GM13977 (cell line): ENCODE measurements around the gene MAJIN.

Experiments
- DNase-seq: peaks from one replicate; pipeline ENCODE4 v3.0.0; 2012; ENCODE audit warnings: low spot score
- in situ Hi-C: fragments of 300-500 bp; cut with MboI; formaldehyde crosslinking; loops from one replicate; pipeline ENCODE4 v1.12.0; 2022; ENCODE audit warnings: low sequenced_read_pairs, low pct_unique_long_range_greater_than_20kb, mixed read lengths, inconsistent platforms; ENCODE audit not compliant: unreplicated experiment
- TF ChIP-seq, protein P1 (sequence below): IDR thresholded peaks from 2 replicates; pipeline ENCODE4 v1.5.1; 2012; ENCODE audit warnings: mild to moderate bottlenecking, control low read depth; ENCODE audit not compliant: insufficient read depth; ENCODE audit errors: extremely low read depth, missing control alignments

Gene MAJIN

DNA sequence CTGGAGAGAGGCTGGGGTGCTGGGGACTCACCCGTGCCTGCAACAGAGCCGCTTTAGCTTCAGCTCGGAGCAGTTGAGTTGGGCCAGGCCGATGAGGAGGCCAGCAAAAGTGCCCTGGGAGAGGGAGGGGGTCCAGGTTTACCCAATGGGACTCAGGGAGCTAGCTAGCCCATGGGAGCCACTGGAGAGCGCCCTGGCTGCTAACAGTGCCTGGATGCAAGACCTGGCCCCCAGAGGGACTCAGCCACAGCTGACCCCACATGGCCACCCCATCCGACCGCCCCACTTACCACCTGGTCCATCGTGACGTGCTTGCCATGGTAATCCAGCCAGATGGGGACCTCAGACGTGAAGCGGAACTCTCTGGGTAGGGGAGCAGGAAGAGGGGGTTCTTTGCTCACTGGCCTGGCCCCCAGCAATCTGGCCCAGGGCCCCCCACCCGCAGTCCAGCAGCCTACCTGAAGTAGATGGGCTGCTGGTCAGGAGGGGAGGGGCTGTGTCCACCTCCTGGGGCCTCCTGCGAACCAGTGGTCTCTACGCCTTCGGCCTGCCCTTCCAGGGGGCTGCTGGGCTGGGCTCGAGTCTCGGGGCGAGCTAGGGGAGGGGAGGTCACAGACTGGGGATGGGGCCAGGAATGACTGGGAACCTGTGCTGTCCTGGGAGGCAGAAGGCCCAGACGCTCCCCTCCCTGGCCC, 74.4 kb downstream of the MAJIN start:
- DNase-seq: no peak
- TF ChIP-seq, protein P1, sequence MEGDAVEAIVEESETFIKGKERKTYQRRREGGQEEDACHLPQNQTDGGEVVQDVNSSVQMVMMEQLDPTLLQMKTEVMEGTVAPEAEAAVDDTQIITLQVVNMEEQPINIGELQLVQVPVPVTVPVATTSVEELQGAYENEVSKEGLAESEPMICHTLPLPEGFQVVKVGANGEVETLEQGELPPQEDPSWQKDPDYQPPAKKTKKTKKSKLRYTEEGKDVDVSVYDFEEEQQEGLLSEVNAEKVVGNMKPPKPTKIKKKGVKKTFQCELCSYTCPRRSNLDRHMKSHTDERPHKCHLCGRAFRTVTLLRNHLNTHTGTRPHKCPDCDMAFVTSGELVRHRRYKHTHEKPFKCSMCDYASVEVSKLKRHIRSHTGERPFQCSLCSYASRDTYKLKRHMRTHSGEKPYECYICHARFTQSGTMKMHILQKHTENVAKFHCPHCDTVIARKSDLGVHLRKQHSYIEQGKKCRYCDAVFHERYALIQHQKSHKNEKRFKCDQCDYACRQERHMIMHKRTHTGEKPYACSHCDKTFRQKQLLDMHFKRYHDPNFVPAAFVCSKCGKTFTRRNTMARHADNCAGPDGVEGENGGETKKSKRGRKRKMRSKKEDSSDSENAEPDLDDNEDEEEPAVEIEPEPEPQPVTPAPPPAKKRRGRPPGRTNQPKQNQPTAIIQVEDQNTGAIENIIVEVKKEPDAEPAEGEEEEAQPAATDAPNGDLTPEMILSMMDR: no peak
- in situ Hi-C loops: no loop called here

DNA sequence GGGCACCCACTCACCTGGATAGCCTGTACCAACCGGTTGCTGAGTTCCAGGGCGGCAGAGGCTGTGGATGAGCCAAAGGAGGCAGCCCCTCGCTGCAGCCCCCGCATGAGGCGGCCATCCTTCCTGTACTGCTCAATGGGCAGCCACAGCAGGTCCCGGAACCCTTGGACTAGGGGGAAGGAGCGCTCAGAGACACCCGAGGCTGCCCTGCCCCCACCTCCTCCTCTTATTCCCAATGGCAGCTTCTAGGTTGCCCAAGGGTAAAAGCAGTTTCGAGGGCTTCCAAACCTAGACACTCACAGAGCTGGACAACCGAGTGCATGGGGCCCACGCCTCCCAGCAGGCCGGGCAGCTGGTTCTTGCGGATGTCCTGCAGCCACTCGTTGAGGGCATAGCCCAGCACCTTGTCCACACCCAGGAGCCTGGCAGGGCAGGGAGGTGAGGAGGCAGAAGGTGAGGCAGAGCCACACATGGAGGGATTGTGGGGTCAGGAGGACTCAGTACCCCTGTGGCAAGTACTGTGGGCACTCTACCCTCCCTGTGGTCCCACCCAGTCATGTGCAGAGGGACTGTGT, 75.4 kb downstream of the MAJIN start:
- in situ Hi-C loops: no loop called here
- DNase-seq: no peak
- TF ChIP-seq, protein P1: no peak

DNA sequence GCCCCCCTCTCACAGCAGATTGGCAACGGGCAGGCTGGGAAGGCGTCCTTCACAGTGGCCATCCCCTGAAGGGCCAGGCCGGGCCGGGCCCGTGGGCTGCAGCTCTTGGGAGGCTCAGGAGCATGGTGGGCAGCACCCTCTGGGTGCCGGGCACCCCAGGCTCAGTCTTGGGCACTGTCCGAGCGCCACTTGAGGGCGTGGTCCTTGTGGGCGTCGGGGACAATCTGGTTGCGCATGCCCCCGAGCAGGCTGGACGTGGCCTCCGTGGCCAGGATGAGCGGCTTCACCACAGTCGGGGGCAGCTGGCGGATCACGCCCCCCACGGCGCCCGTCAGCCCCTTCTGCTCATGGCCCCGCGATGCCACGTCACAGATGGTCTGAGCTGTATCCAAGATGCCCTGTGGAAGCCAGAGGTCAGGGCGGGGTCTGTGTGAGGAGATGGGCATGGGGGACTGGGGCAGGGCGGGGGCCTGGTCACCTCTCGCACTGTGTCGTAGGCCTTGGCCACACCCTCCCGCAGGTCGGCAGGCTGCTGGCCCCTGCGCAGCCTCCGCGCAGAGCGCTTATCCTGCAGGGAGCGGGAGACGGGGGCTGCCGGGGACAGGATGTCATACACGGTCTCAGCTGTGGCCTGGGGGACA, 77.0 kb downstream of the MAJIN start:
- in situ Hi-C loops: loop anchor here (5.0 kb wide), 1 partner anchor 48 kb away; no protein-coding TSS in a partner anchor
- no peak for DNase-seq
- TF ChIP-seq, protein P1: no peak

DNA sequence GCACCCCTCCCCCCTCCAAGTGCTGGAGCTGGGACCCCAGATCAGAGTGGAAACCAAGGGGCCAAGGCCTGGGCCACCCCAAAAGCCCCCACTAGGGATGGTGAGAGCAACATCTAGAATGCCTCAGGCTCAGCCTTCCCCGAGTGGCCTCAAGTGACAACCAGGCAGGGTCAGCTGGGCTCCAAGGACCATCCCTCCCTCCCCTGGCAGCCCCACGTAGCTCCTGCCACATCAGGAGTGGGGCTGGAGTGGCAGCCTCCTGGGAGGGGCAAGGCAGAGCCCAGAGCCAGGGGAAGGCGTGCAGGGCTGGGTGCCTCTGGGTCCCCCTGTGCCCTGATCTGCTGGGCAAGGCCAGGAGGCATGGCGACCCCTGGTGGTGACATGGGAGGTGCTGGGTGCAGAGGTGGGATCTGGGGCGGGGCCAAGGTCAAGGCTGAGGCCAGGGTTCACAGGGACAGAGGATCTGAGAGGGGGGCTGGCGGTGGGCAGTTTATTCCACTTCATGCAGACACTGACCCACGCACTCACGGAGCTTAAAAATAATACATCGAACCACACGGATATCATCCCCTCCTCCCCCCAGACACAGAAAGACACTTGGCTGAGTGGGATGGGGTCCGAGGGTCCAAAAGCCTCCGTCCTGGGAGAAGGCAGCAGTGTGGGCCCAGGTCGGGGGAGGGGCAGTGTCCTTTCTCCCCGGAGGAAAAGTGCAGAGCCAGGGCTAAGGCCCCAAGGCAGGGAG, 77.7 kb downstream of the MAJIN start:
- peak; percentile 92 for DNase-seq
- TF ChIP-seq, protein P1: peak; percentile 97
- in situ Hi-C loops: loop anchor here (5.0 kb wide), 1 partner anchor 47 kb away; no protein-coding TSS in a partner anchor

DNA sequence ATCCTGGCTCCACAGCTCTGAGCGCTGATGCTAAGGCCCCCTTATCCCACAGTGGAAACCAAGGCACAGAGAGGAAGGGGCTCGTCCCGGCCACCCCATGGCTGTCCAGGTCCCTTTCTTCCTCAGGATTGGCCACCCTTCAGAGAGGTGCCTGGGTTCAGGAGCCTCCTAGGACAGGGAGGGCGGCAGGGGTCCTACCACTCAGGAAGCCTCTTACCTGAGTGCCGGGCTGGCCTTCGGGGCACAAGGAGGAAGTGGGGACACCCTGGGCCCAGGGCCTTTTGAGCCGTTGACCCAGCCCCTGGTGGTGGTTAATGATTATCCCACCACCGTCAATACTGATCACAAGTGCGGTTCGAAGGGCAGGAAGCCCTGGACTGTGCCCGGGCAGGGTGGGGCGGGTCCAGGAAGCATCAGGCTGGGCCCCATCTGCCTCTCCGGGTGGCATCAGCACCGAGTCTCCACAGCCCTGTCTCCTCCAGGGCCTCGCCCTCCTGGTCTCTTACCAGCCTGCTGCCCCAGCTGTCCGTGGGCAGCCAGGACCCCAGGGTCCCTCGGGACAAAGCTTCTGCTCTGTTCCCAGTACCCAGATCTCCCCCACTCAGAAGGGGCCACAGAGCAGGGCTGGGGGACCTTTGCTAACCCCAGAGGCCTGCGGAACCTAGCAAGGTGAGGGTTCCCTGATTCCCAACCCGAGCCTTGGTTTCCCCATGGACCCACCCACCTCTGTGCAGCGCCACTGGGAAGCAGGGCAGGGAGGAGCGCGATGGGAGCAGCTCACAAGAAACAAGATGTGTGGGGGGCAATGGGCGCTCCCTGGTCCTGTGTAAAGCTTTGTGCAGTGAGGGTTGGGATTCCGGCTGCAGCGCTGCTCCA, 78.5 kb downstream of the MAJIN start:
- in situ Hi-C loops: loop anchor here (5.0 kb wide), 1 partner anchor 46 kb away; no protein-coding TSS in a partner anchor
- TF ChIP-seq, protein P1: peak; percentile 2
- DNase-seq: no peak
